ENCODE measurements around the gene SLC23A3.

GRCh38 chr2:219204425-219205164 lies 34.8 kb upstream of the SLC23A3 start:
- TF ChIP-seq CTCF (IDR thresholded peaks at IDR 0.05; ENCODE audit: low read length) (no peak), EZH2 (IDR thresholded peaks at IDR 0.05; ENCODE audit: borderline replicate concordance, low read length) (no peak)
